SW480 (cell line): Measurements from ENCODE around the gene MYH13.
"Not testable (repeated sequence)": the region's sequence is repeated elsewhere in the genome, so short reads cannot be mapped to it uniquely, and the experiment has no call there.

Experiments
- DNase-seq: peaks from one replicate; pipeline ENCODE4 v3.0.0-alpha.2; 2016; ENCODE audit warnings: low spot score

Gene MYH13

GRCh38 chr17:10304758-10305300, 68.0 kb downstream of the MYH13 start:
- no peak for DNase-seq

GRCh38 chr17:10297691-10298090, 75.1 kb downstream of the MYH13 start:
- no peak for DNase-seq

- DNase-seq = peak; percentile 72
Observed at GRCh38 chr17:10295728-10296343, 77.0 kb downstream of the MYH13 start.

GRCh38 chr17:10294180-10294579, 78.6 kb downstream of the MYH13 start:
- DNase-seq = no peak

- peak; percentile 96 for DNase-seq
Observed at GRCh38 chr17:10292057-10292937, 80.5 kb downstream of the MYH13 start.

- DNase-seq = not testable (repeated sequence)
Observed at GRCh38 chr17:10291576-10291975, 81.2 kb downstream of the MYH13 start.

GRCh38 chr17:10290041-10290440, 82.8 kb downstream of the MYH13 start:
- DNase-seq = no peak

GRCh38 chr17:10286324-10286723, 86.5 kb downstream of the MYH13 start:
- DNase-seq = no peak

GRCh38 chr17:10285896-10286295, 86.9 kb downstream of the MYH13 start:
- no peak for DNase-seq

GRCh38 chr17:10280068-10280467, 92.7 kb downstream of the MYH13 start:
- DNase-seq = no peak

- DNase-seq = peak; percentile 19
Observed at GRCh38 chr17:10278218-10278617, 94.6 kb downstream of the MYH13 start.

GRCh38 chr17:10276436-10276835, 96.4 kb downstream of the MYH13 start:
- no peak for DNase-seq

- no peak for DNase-seq
Observed at GRCh38 chr17:10275418-10275817, 97.4 kb downstream of the MYH13 start.

- no peak for DNase-seq
Observed at GRCh38 chr17:10271106-10271562, 101.7 kb downstream of the MYH13 start.

GRCh38 chr17:10270258-10270657, 102.5 kb downstream of the MYH13 start:
- DNase-seq = no peak

- no peak for DNase-seq
Observed at GRCh38 chr17:10268005-10268404, 104.8 kb downstream of the MYH13 start.

- DNase-seq = no peak
Observed at GRCh38 chr17:10266296-10266876, 106.4 kb downstream of the MYH13 start.

GRCh38 chr17:10265100-10265810, 107.6 kb downstream of the MYH13 start:
- peak; percentile 11 for DNase-seq

- no peak for DNase-seq
Observed at GRCh38 chr17:10264051-10264450, 108.8 kb downstream of the MYH13 start.

- DNase-seq = no peak
Observed at GRCh38 chr17:10262451-10262850, 110.4 kb downstream of the MYH13 start.

GRCh38 chr17:10261098-10261497, 111.7 kb downstream of the MYH13 start:
- no peak for DNase-seq
